Skeletal muscle tissue (tissue), 4 donors: ENCODE results near the gene LATS2. TPM values are rescaled to one million over a fixed set of nuclear protein-coding genes. Genes with fewer than 3 reads are reported as not detected.

Experiments used
- H3K27ac ChIP-seq: one replicate; pipeline ENCODE4 v1.7.0; 2013; ENCODE audit warnings: mild to moderate bottlenecking, low read depth, low read length, inconsistent platforms
- H3K27me3 ChIP-seq, 3 donors: one replicate each; pipeline ENCODE4 v1.7.0; 2013; ENCODE audit warnings: low read length in 3 of 3; ENCODE audit not compliant: control insufficient read depth in 3 of 3, insufficient read depth in 3 of 3
- H3K36me3 ChIP-seq, 3 donors: one replicate each; pipeline ENCODE4 v1.7.0; 2013; ENCODE audit warnings: low read length in 3 of 3; ENCODE audit not compliant: control insufficient read depth in 3 of 3, insufficient read depth in 3 of 3
- H3K4me1 ChIP-seq, 3 donors: one replicate each; pipeline ENCODE4 v1.7.0; 2013; ENCODE audit warnings: low read length in 3 of 3, mild to moderate bottlenecking in 3 of 3; ENCODE audit not compliant: control insufficient read depth in 3 of 3, insufficient read depth in 3 of 3
- H3K4me3 ChIP-seq, 3 donors: one replicate each; pipeline ENCODE4 v1.7.0; 2013; ENCODE audit warnings: low read length in 3 of 3
- H3K9ac ChIP-seq, 3 donors: one replicate each; pipeline ENCODE4 v1.7.0; 2013; ENCODE audit warnings: low read length in 3 of 3, mild to moderate bottlenecking in 3 of 3, moderate library complexity in 2 of 3, low read depth in 1 of 3
- H3K9me3 ChIP-seq, 3 donors: one replicate each; pipeline ENCODE4 v1.7.0; 2013; ENCODE audit warnings: low read length in 3 of 3; ENCODE audit not compliant: control insufficient read depth in 3 of 3
- total RNA-seq: library from RNA; depleted of rRNA; stranded (reverse); fragments of >200 nt; gene quantifications from one replicate; pipeline ENCODE4 v1.2.3, GENCODE V29; 2014
- donor health status: Osteomylitis.

LATS2 gene
- total RNA-seq, 1 donor from 2014 or later = 8.9 TPM

GRCh38 chr13:21060338-21061028 lies 903 bp downstream of the LATS2 start:
- peak overlapping the region; percentile 82 to 90 (median 89) for H3K9ac ChIP-seq
- no peaks in the 10 kb centered on the region for H3K9me3 ChIP-seq
- H3K27ac ChIP-seq = peak overlapping the region; percentile 99
- H3K36me3 ChIP-seq = no peaks in the 10 kb centered on the region
- no peaks in the 10 kb centered on the region for H3K27me3 ChIP-seq
- H3K4me3 ChIP-seq = peak overlapping the region; percentile 80 to 81 (median 80)
- H3K4me1 ChIP-seq = peaks cover 37 to 44% (median 43%) of the 10 kb centered on the region in 3 donors

- Histone ChIP-seq H3K4me1 (peaks cover 44 to 49% (median 49%) of the 10 kb centered on the region in 3 donors), H3K27ac (peak overlapping the region; percentile 99), H3K27me3 (no peaks in the 10 kb centered on the region), H3K4me3 (peak overlapping the region; percentile 80 to 81 (median 80)), H3K36me3 (no peaks in the 10 kb centered on the region), H3K9ac (peak overlapping the region; percentile 82 to 90 (median 89)), H3K9me3 (no peaks in the 10 kb centered on the region)
Observed at GRCh38 chr13:21059641-21060337, 1.6 kb downstream of the LATS2 start.

- no peaks in the 10 kb centered on the region for H3K27me3 ChIP-seq
- no peaks in the 10 kb centered on the region for H3K36me3 ChIP-seq
- H3K9ac ChIP-seq = no peak overlapping the region
- peak overlapping the region in 1 of 3 donors; percentile 14 for H3K4me3 ChIP-seq
- H3K9me3 ChIP-seq = no peaks in the 10 kb centered on the region
- H3K27ac ChIP-seq = no peak overlapping the region
- peaks cover 50 to 58% (median 56%) of the 10 kb centered on the region in 3 donors for H3K4me1 ChIP-seq
Observed at GRCh38 chr13:21058361-21058760, 3.0 kb downstream of the LATS2 start.

- Histone ChIP-seq H3K4me3 (peak overlapping the region in 2 of 3 donors; percentile 51 to 52), H3K27ac (peak overlapping the region; percentile 71), H3K9me3 (no peaks in the 10 kb centered on the region), H3K27me3 (no peaks in the 10 kb centered on the region), H3K9ac (peak overlapping the region; percentile 28 to 54 (median 46)), H3K36me3 (no peaks in the 10 kb centered on the region), H3K4me1 (peaks cover 54 to 70% (median 55%) of the 10 kb centered on the region in 3 donors)
Observed at GRCh38 chr13:21055511-21056045, 5.8 kb downstream of the LATS2 start.

- no peak overlapping the region for H3K4me3 ChIP-seq
- peak overlapping the region; percentile 71 for H3K27ac ChIP-seq
- H3K4me1 ChIP-seq = peaks cover 57 to 73% (median 59%) of the 10 kb centered on the region in 3 donors
- H3K27me3 ChIP-seq = no peaks in the 10 kb centered on the region
- H3K9ac ChIP-seq = no peak overlapping the region
- no peaks in the 10 kb centered on the region for H3K36me3 ChIP-seq
- H3K9me3 ChIP-seq = no peaks in the 10 kb centered on the region
Observed at GRCh38 chr13:21055016-21055415, 6.4 kb downstream of the LATS2 start.

GRCh38 chr13:21054313-21054712 lies 7.1 kb downstream of the LATS2 start:
- no peak overlapping the region for H3K4me3 ChIP-seq
- H3K9ac ChIP-seq = no peak overlapping the region
- peaks cover 57 to 73% (median 59%) of the 10 kb centered on the region in 3 donors for H3K4me1 ChIP-seq
- no peaks in the 10 kb centered on the region for H3K27me3 ChIP-seq
- no peaks in the 10 kb centered on the region for H3K9me3 ChIP-seq
- peak overlapping the region; percentile 71 for H3K27ac ChIP-seq
- H3K36me3 ChIP-seq = no peaks in the 10 kb centered on the region

GRCh38 chr13:21053231-21053630 lies 8.2 kb downstream of the LATS2 start:
- Histone ChIP-seq H3K4me3 (no peak overlapping the region), H3K36me3 (no peaks in the 10 kb centered on the region), H3K9me3 (no peaks in the 10 kb centered on the region), H3K9ac (no peak overlapping the region), H3K4me1 (peaks cover 56 to 70% (median 56%) of the 10 kb centered on the region in 3 donors), H3K27me3 (no peaks in the 10 kb centered on the region), H3K27ac (no peak overlapping the region)

GRCh38 chr13:21051675-21052074 lies 9.7 kb downstream of the LATS2 start:
- H3K9me3 ChIP-seq = no peaks in the 10 kb centered on the region
- no peak overlapping the region for H3K4me3 ChIP-seq
- H3K36me3 ChIP-seq = no peaks in the 10 kb centered on the region
- H3K4me1 ChIP-seq = peaks cover 54 to 75% (median 59%) of the 10 kb centered on the region in 3 donors
- no peaks in the 10 kb centered on the region for H3K27me3 ChIP-seq
- H3K27ac ChIP-seq = no peak overlapping the region
- no peak overlapping the region for H3K9ac ChIP-seq

GRCh38 chr13:21050288-21051197 lies 10.8 kb downstream of the LATS2 start:
- Histone ChIP-seq H3K9ac (no peak overlapping the region), H3K4me3 (no peak overlapping the region), H3K36me3 (peaks cover 0 to 2% (median 0%) of the 10 kb centered on the region in 3 donors), H3K4me1 (peaks cover 50 to 70% (median 55%) of the 10 kb centered on the region in 3 donors), H3K27me3 (no peaks in the 10 kb centered on the region), H3K9me3 (no peaks in the 10 kb centered on the region), H3K27ac (no peak overlapping the region)
